Inflammatory macrophage treated with lipopolysaccharide for 4 hours (primary cell): ENCODE results near the gene ADAP1.

Experiments used
- DNase-seq: peaks from one replicate; pipeline ENCODE4 v3.0.0-alpha.2; 2020

Gene ADAP1

GRCh38 chr7:853366-854117, 100.9 kb downstream of the ADAP1 start:
- DNase-seq: no peak

DNA sequence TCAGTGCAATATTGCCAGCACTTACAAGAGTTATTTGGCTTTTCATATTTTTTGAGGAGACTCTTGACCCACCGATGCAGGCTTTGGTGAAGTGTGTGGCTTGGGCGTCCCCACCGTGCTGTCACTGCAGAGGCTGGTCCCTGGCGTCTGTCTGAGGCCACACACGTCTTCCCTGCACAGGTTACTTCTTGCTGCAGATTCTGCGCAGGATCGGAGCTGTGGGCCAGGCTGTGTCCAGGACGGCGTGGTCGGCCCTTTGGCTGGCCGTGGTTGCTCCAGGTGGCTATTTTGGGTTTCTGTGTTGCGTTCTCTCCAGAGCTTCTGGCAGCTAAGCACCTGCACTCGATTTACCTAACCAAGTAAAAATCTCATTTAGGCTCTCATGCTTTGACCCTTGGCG, 103.3 kb downstream of the ADAP1 start:
- DNase-seq: no peak

GRCh38 chr7:849781-850180, 104.7 kb downstream of the ADAP1 start:
- DNase-seq: no peak

DNA sequence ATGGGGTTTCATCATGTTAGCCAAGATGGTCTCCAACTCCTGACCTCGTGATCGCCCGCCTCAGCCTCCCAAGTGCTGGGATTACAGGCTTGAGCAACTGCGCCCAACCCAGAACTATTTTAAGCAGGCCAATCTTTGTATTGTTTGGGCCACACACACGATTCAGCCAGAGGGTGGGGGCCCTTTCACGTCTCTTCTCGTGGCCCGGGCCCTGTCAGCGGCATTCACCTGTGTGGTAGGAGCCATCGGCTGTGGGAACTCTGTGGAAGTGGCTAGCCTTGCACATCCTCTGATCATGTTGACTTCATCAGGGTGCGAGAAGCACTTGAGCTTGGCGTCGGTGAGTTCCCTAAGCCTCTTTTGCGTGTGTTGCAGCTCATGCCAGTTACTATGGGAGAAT, 105.3 kb downstream of the ADAP1 start:
- no peak for DNase-seq
